GM12873 (cell line): ENCODE results near the gene EXO5.

Experiments used
- TF ChIP-seq, protein P1 (sequence below): IDR thresholded peaks from 2 replicates; pipeline ENCODE4 v1.5.1; 2012; ENCODE audit warnings: low read depth, mild to moderate bottlenecking, moderate library complexity, low read length, control low read depth; ENCODE audit not compliant: insufficient read depth; ENCODE audit errors: missing control alignments

EXO5 gene

DNA sequence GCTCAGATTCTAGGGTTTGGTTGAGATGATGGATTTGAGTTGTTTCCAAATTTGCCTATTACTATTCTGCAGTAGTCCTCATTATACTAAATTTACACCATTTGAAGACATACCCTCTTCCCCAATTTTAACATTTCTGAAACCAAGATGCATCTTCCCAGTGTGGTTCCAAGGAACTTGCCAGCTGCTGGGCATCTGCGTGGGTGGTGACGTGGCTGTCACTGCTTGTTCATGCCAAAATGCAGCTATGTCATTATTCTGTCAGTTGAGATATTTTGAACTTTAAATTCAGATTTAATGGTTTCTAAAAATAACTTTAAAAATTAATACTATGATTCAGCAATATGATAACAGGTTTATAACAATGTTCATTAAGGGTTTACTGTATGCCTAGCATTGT is 30.3 kb upstream of the EXO5 start:
- TF ChIP-seq, protein P1, sequence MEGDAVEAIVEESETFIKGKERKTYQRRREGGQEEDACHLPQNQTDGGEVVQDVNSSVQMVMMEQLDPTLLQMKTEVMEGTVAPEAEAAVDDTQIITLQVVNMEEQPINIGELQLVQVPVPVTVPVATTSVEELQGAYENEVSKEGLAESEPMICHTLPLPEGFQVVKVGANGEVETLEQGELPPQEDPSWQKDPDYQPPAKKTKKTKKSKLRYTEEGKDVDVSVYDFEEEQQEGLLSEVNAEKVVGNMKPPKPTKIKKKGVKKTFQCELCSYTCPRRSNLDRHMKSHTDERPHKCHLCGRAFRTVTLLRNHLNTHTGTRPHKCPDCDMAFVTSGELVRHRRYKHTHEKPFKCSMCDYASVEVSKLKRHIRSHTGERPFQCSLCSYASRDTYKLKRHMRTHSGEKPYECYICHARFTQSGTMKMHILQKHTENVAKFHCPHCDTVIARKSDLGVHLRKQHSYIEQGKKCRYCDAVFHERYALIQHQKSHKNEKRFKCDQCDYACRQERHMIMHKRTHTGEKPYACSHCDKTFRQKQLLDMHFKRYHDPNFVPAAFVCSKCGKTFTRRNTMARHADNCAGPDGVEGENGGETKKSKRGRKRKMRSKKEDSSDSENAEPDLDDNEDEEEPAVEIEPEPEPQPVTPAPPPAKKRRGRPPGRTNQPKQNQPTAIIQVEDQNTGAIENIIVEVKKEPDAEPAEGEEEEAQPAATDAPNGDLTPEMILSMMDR, result no peak

DNA sequence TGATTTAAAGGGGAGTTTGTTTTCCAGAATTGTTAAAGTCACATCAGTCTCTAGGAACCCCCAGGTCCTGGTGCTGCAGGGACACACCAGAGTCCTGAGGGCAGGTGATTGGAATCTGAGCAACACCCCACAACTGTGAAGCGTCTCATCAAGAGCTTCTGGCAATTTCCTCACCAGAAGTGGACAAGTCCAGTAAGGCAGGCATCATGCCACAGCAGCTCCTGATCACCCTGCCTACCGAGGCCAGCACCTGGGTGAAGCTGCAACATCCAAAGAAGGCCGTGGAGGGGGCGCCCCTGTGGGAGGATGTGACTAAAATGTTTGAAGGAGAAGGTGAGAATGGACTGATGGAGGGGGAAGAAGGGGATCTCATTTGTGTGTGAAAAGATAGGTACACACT is 29.4 kb upstream of the EXO5 start:
- TF ChIP-seq, protein P1, result no peak

DNA sequence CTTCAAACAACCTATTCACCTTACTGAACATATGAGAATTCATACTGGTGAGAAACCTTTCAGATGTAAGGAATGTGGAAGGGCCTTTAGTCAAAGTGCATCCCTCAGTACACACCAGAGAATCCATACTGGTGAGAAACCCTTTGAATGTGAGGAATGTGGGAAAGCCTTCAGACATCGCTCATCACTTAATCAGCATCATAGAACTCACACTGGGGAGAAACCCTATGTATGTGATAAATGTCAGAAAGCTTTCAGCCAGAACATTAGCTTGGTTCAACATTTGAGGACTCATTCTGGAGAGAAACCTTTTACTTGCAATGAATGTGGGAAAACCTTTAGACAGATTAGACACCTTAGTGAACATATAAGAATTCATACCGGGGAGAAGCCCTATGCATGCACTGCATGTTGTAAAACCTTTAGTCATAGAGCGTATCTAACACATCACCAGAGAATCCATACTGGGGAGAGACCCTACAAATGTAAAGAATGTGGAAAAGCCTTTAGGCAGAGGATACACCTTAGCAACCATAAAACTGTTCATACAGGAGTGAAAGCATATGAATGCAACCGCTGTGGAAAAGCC is 13.2 kb upstream of the EXO5 start:
- TF ChIP-seq, protein P1, result no peak

DNA sequence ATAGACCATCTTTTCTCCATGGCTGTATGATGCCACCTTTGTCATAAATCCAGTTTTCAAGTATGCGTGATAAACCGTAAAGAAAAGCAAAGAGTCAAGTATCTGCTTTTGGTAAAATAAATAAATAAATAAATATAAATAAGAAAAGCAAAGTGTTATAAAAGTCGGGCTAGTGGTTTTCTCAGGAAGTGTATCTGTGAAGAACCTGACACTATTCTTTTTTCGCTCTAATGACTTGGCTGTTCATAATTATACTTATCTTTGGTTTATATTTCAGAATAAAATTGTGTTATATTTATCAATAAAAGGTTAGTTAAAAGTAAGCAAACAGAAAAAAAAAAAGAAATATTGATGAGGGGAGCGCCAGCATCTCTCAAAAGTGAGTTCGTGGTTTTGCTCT is 594 bp upstream of the EXO5 start:
- TF ChIP-seq, protein P1, result no peak

DNA sequence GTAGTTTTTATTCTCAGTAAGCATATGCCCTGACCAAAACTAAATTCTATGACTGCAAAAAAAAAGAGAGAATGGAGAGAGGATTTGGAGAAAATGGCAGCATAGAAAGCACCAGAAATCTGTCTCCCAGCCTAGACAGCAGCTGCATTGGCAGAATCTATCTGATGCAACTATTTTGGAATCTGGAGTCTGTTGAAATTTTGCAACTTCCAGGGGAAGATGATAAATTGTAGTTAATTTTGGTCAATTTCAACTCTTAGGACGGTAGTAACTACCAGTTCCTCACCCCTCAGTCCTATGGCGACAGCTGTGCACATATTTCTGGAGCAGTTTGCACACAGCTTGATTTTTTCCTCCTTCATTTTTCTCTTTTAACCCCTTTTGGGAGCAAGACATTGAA is 10.9 kb downstream of the EXO5 start:
- TF ChIP-seq, protein P1, result no peak

DNA sequence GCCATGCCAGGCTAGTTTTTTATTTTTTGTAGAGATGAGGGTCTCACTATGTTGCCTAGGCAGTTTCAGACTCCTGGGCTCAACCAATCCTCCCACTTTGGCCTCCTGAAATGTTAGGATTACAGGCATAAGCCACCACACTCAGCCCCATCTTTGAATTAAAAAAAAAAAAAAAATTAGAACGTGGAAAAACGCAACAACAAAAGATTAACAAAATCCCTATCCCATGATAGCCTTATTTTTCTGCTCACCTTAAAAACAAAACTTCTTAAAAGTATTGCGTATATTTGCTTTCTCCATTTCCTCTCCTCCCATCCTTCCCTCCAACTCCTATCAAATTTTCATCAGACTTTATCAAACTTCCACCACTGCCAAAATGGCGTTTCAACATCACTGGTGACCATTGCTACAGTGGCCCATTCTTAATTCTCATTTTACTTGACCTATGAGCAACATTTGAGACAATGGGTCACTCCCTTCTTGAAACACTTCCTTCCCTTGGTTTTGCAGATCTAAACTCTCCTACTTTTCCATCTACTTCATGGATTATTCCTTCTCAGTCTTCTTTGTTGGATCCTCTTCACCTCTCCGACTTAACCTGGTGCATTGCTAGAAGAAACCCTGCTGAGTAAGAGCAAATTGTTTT is 22.3 kb downstream of the EXO5 start:
- TF ChIP-seq, protein P1, result no peak

DNA sequence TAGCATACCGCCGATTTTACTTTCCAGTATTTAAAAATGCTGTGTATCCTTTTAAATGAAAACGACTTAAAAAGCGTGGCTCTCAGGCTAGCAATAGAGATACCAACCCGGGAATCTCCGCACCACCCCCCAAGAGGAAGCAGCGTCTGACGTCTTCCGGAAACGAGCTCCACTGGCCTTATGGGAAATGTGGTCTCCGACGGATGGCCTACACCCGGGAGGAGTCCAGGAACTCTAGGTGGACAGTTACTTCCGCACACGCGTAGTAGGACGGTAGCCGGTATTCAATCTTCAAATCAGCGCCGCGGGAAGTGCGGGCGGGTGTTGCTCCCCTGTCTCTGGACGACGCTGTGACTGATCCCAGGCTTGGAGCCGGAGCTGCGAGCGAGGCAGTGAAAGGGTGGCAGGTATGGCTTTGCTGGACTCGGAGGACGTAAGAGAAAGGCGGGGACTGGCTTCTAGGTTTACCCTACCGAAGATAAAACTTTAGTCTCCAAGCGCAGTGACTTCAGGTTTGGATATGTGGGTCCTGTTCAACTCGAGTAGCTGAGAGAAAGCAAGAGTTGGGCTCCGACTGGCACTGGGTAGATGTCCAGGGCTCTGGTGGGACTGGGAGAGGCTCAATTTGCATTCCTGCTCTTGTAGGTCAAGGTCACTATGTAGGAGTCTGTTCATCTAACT is 23.0 kb downstream of the EXO5 start, which contains the start of gene ZNF684:
TSS of gene ZNF684 (plus strand) at position 257 of the 681 bp plus-strand sequence. CDS start 1,530 bp downstream, outside the sequence.
- TF ChIP-seq, protein P1, result no peak
